ENCODE results near the gene TP53TG3.
"Not testable (repeated sequence)": the region's sequence is repeated elsewhere in the genome, so short reads cannot be mapped to it uniquely, and the experiment has no call there.

DNA sequence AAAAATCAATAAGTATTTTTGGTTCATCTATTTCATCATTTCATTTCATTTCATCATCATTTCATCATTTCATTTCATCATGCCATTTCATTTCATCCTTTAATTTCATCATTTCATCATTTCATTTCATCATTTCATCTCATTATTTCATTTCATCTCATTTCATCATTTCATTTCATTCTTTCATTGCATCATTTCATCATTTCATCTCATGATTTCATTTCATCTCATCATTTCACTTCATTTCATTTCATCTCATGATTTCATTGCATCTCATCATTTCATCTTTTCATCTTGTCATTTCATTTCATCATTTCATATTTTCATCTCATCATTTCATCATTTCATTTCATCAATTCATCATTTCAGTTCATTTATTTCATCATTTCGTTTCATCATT, 31.2 kb downstream of the TP53TG3 start:
- not testable (repeated sequence) for TF ChIP-seq POLR2A (IDR thresholded peaks at IDR 0.05)
- TF ChIP-seq, protein P1, sequence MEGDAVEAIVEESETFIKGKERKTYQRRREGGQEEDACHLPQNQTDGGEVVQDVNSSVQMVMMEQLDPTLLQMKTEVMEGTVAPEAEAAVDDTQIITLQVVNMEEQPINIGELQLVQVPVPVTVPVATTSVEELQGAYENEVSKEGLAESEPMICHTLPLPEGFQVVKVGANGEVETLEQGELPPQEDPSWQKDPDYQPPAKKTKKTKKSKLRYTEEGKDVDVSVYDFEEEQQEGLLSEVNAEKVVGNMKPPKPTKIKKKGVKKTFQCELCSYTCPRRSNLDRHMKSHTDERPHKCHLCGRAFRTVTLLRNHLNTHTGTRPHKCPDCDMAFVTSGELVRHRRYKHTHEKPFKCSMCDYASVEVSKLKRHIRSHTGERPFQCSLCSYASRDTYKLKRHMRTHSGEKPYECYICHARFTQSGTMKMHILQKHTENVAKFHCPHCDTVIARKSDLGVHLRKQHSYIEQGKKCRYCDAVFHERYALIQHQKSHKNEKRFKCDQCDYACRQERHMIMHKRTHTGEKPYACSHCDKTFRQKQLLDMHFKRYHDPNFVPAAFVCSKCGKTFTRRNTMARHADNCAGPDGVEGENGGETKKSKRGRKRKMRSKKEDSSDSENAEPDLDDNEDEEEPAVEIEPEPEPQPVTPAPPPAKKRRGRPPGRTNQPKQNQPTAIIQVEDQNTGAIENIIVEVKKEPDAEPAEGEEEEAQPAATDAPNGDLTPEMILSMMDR (IDR thresholded peaks at IDR 0.05), result not testable (repeated sequence)
